Hypothalamus (tissue), 51 donors: Measurements from ENCODE around the gene TASL.
"Not testable (repeated sequence)": the region's sequence is repeated elsewhere in the genome, so short reads cannot be mapped to it uniquely, and the experiment has no call there.

Source experiments
- DNase-seq, 51 donors: peaks; one replicate each; lab custom pipeline; 2025; lab: John Stamatoyannopoulos, UW

The TASL gene

GRCh38 chrX:30582664-30583063 lies 5.1 kb upstream of the TASL start:
- DNase-seq, result no peak

- DNase-seq, result no peak
Observed at GRCh38 chrX:30580641-30581040, 3.1 kb upstream of the TASL start.

GRCh38 chrX:30576881-30577280 lies 685 bp downstream of the TASL start:
- no peak for DNase-seq

GRCh38 chrX:30573125-30573524 lies 4.4 kb downstream of the TASL start:
- DNase-seq, result no peak

- no peak for DNase-seq
Observed at GRCh38 chrX:30572678-30573077, 4.9 kb downstream of the TASL start.

- no peak for DNase-seq
Observed at GRCh38 chrX:30572004-30572403, 5.6 kb downstream of the TASL start.

- DNase-seq, result peak in 1 of 51 donors; percentile 1
Observed at GRCh38 chrX:30570505-30570904, 7.1 kb downstream of the TASL start.

- DNase-seq, result no peak
Observed at GRCh38 chrX:30568136-30568535, 9.4 kb downstream of the TASL start.

GRCh38 chrX:30563070-30563469 lies 14.5 kb downstream of the TASL start:
- DNase-seq, result not testable (repeated sequence)

GRCh38 chrX:30561191-30561590 lies 16.4 kb downstream of the TASL start:
- DNase-seq, result no peak

- DNase-seq, result no peak
Observed at GRCh38 chrX:30538271-30538670, 39.3 kb downstream of the TASL start.

GRCh38 chrX:30533835-30534234 lies 43.7 kb downstream of the TASL start:
- no peak for DNase-seq

- DNase-seq, result no peak
Observed at GRCh38 chrX:30533266-30533665, 44.3 kb downstream of the TASL start.

- DNase-seq, result no peak
Observed at GRCh38 chrX:30530606-30531005, 47.0 kb downstream of the TASL start.

- no peak for DNase-seq
Observed at GRCh38 chrX:30525732-30526131, 51.8 kb downstream of the TASL start.

- no peak for DNase-seq
Observed at GRCh38 chrX:30521440-30522182, 56.0 kb downstream of the TASL start.

GRCh38 chrX:30513284-30513683 lies 64.3 kb downstream of the TASL start:
- no peak for DNase-seq
